CD4-positive, alpha-beta T cell treated with Interleukin-17A for 1 hour (primary cell): ENCODE data around the gene ABCD2.
"Not testable (repeated sequence)": the region's sequence is repeated elsewhere in the genome, so short reads cannot be mapped to it uniquely, and the experiment has no call there.

ENCODE experiments used
- DNase-seq: peaks from one replicate; pipeline ENCODE4 v3.0.0-alpha.2; 2020

ABCD2 gene

DNA sequence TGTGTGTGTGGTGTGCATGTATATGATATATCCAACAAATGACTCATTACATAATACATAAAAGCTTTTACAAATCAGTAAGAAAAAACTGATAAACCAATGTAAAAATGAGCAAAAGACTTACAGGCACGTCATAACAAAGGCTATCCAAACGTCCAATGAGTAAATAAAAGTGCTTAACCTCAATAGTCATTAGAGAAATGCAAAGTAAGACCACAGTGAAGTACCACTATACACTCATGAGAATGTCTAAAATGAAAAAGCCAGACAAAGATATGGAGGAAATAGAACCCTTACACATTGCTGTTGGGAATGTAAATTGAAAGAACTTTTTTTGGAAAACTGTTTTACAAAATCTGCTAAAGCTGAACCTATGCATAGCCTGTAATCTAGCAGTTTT, 7.8 kb downstream of the ABCD2 start:
- no peak for DNase-seq

DNA sequence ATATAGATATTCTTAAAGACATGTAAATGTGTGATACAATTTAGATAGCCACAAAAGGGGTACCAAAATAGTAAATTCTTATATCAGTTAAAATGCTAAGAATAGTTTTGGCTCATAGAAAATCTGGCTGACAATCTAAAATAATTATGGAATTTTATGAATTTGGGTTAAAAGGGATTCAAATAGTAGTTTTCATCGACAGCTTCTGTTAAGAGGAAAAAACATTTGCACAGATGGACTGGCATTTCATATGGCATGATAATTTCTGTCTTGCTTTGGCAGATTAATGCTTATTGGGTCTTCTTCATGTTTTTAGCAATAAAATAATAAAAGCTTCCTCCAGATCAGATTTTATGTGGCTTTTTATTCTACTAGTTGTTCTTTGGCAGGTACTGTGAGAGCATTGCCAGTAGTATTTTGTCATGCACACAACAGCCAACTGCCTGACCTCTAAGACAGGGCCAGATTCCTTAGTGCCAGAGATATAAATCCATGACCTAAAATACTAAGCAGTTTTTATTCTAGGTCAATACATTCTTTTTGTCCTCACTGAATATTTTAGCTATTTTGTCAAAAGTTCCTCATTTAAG, 9.1 kb downstream of the ABCD2 start:
- DNase-seq: no peak

DNA sequence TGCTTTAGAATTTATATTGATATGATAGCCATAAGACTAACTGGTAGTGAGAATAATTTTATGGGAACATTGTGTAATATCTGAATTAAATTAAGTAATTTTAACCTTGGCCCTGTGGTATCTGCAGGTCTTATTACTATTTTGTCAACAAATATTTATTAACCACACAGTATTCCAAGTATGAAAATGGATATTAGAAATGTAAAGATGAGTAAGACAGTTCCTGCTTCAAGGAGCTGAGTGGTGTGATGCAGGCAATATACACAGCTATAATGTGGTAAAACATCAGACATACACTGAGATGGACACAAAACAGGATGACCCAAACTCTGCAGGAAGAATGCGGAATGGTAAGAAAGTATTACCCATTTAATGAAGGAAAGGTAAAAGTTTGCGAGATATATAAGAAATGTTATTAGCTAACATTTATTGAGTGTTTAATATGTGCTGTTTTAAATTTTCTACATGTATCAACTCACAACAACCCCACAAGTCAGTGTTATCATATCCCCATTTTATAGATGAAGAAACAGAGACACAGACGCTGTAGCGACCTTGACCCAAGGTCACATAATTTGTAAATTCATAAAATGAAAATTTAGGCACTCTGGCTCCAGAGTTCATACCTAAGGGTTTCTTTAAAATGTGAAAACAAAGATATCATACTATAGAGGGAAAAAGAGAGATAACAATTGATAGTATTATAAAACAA, 12.7 kb downstream of the ABCD2 start:
- no peak for DNase-seq

DNA sequence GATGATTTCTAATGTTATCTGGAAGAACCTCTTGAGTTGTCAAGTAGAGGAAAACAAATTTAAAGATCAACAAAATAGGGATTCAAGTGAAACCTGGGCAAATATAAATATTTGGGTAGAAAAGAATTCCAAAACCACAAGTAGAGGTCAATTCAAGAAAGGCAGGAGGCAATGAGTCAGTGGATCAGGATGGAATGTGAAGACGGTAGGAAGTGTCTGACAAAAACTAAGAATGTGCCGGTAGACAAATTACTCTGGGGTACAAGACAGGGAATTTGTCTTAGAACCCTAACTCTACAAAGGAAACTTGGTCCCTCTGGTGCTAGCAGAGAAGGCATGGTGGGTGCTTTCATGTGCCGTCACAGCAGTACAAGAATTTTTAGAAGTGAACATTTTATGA, 13.6 kb downstream of the ABCD2 start:
- DNase-seq: no peak

DNA sequence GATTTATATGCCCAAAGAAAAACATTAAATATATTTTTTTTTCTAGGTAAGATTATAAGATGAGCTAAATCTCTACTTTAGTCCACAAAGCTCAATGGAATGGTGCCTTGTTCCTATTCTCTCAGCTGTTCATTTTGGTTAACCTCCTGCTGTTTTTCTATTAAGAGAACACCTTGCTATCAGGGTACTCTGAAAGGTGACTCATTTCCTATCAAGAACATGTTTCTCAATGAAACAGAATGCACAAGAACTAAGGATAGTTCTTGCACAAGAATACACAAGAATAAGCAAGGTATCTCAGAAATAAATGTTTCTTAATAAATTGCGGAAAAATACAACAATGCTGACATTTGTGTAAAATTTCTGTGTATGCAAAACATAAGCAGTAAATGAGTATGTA, 14.1 kb downstream of the ABCD2 start:
- no peak for DNase-seq

DNA sequence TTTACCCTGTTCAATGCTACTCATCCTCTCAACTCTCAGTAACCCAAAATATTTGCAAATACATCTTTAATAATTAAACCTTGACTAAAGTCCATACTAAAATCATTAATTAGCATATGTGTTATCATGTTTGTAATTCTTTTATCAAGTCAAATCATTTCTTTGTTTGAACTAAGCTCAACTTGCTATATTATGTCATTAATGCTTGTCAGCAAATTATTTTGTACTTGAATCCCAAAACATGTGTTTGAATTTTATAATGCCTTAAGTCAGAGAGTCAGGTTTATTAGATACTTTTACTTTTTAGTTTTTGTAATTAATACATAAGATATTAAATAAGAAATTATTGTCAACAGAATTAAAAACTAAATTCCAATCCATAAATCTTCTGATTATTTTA, 16.5 kb downstream of the ABCD2 start:
- no peak for DNase-seq

DNA sequence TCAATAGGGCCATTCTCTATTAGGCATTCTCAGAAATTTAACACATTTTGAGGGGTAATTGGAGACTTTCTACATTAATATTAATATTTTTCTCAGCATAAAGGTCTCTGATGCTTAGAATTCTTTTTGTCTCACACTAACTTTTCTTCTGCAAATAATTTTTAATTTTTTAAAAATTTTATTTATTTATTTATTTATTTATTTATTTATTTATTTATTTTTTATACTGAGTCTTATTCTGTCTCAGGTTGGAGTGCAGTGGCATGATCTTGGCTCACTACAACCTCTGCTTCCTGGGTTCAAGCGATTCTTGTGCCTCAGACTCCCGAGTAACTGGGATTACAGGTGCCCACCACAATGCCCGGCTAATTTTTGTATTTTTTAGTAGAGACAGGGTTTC, 17.7 kb downstream of the ABCD2 start:
- not testable (repeated sequence) for DNase-seq

DNA sequence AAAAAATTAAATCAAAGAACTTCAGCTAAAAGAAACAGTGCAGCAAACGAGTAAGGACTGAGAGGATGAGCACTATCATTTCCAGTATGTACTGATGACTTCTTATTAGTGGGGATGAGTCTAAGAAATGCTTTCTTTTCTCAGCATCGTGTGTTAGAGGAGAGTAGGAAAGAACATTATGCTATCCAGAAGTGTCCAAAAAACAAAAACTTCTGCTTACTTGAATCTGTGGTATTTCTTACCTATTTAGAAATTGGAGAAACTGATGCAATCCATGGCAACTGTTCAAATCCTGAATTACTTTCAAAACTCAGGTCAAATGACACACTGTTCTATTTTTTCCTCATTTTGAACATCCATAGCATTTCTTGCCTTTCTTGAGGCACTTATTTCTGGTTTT, 23.7 kb downstream of the ABCD2 start:
- no peak for DNase-seq

DNA sequence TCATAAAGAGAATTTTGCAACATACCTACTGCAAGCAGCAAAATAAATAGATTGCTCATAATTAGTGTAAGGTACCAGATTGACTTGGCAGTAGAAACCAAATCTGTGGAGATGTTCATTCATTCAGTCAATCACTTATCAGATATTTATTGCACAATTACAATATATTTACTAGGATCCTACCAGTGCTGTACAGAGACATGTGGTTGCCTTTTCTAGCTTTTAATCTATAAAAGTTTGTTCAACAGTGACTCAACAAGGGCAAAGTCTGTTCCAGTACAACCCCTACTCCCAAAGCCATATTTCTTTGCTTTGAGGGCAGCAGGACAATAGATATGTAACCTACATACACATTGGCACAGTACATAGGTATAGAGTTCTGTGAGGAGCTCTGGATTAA, 27.3 kb downstream of the ABCD2 start:
- no peak for DNase-seq

DNA sequence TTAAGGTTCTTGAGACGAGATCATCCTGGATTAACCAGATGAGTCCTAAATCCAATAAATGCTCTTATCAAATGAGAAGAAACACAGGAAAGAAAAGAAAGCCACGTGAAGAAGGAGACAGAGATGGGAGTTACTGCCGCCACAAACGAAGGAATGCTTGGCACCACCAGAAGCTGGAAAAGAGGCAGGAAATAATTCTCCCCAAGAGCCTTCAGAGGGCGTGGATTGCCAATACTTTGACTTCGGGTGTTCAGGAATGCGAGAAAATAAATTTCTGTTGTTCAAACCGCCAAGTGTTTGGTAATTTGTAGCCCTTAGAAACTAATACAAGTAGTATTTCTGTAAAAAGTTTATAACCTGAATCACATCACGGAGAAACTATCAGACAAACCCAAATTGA, 31.3 kb downstream of the ABCD2 start:
- no peak for DNase-seq

DNA sequence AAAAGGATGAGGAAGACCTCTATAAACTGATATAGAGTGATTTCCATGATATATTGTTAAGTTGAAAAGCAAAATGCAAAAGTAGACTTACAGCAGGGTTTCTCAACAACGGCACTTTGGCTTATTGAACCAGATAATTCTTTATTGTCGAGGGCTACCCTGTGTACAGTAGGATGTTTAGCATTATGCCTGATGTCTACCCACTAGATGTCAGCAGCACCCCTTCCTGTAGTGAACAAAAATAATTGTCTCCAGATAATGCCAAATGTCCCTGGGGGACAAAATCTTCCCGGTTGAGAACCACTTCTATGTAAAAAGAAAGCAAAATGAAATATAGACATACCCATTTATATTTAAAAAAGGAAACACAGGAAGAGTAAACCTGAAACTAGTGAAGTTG, 32.4 kb downstream of the ABCD2 start:
- DNase-seq: peak; percentile 63

DNA sequence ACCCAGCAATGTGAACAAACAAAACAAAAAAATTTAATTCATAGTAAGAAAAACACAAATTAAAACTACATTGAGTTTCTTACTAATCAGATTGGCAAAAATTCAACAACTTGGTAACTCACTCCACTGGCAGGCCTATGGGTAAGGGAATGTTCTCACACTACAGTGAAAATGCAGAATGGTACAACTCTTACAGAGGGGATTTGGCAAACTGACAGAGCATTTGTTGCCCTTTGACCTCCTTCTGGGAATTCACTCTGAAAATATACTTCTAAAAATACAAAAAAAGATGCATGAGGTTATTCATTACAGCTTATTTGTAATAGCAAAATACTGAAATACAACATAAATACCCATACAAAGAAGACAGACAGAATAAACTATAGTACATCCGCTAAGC, 32.8 kb downstream of the ABCD2 start:
- DNase-seq: no peak

DNA sequence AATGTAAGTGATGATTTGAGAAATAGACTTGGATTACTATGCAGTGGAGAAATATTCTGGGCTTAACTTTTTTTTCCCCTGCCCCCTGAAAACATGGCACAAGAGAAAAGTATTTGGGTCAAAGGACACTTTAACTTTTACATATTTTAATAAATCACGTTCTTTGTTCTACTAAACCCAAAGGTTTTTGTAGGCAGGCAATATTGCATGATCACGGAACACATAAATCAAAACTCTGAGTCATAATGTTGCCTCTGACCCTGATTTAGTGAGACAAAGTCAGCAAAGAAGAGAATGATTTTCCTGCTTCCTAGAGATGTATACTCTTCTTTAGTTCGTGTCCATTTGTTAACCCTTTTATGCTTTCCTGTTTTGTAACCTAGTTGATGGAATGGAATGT, 38.0 kb downstream of the ABCD2 start:
- DNase-seq: no peak

DNA sequence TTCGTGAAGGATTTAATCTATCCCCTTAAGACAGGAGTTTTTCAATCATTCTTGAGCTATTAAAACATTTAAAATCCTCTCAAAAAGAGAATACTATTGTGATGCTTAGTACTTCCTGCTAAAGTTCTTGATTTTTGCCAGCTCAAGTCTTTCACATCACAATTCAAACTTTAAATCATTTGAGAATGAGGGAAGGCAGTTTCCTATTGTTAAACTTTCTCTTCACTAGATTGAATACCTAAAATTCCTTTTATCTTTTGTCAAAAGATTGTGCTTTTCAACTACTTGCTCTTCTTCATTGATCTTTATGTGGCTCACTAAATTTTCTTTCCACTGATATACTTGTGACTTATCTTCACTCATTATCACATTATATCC, 44.1 kb downstream of the ABCD2 start:
- DNase-seq: no peak

DNA sequence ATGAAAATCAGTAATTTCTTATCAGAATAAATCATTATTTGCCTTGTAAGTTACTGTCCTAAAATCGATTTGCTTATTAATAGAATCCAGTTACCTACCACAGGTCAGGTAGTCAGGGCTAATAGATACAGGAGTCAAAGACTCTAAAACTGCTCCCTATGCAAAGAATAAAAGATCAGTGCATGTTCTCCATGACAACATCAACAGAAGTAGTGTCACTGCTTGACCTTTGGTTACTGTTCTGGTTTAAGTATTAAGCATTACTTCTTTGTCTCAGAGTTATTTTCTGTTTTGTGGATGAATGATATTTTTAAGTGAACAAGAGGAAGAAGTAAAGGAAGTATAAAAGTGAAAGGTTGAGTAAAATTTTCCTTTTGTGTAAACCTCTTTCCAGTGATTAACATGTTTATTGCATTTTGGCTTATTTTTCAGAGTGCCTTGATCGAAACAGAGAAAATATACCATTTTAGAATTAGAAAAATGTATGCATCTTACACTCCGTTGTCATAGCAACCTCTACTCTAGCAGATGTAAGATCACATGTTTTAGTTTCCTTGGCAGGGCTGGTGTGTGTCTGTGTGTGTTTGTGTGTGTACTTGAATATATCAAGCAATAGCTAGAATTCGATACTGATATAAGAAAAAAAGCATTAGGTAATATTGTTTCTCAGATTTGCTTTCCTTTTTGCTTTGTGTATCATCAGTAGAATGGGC, 44.7 kb downstream of the ABCD2 start:
- no peak for DNase-seq

DNA sequence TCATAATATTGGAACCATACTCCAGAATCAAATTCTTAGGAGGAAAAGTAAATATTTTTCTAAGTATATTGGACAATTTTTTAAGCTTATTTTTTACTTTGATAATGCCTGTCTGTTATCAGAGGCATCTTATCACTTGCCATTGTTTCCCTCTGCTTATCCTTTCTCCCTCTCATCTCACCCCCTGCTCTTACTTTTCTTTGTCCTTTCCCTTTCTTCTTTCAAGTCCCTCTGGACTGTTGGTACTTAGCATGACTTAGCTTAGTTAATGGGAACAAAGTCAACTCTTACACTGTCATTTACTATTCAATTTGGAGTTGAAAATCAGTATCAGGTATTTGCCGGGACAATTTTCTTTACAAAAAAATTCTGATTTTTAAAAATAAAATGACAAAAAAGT, 45.2 kb downstream of the ABCD2 start:
- DNase-seq: no peak

DNA sequence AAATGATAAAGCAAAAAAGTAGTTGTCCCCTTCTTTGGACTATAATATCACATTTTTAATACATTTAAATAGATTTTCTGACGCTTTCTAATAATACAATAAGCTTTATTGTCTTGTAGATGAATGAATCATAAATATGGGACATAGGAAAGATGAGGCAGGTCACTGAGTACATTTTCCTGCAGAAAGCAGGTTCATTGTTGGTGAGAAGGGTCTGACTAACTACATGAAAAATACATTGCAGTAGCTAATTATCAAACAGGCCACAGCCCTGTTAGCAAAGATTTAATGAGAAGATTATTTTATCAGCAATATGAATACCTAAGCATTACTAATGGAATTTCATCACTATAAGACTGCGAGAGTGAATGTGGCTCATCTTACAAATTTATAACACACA, 45.6 kb downstream of the ABCD2 start:
- DNase-seq: no peak

DNA sequence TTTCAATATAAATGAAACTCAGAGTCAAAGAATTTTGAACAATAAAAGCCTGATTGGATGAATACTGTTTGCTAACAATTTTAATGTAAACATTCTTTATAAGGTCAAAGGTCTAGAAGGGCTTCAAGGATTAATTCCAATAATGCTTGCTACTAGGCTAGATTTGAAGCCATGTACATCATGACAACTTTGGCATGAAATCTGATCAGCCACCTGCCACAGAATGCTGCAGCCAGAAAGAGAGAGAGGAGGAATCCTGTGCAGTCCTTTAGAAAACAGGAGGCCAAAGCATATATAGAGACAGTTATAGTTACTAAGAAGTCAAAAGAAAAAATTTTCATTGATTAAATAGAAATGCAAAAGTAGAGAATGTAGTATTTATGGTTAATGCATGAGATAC, 47.1 kb downstream of the ABCD2 start:
- no peak for DNase-seq

DNA sequence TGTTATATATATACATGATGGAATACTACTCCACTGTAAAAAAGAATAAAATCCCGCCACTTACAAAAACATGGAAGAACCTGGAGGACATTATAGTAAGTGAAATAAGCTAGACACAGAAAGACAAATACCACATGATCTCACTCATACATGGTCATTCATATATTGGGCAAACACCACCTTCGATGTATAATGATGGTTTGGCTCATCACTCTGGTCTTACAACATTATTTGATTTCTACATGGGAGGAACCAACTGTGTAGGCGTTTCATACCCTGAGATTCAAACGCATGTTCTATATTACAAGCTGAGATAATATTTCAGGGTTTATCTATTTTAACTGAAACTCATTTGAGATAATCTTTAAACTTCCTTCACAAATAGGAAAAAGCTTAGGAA, 48.3 kb downstream of the ABCD2 start:
- DNase-seq: no peak

DNA sequence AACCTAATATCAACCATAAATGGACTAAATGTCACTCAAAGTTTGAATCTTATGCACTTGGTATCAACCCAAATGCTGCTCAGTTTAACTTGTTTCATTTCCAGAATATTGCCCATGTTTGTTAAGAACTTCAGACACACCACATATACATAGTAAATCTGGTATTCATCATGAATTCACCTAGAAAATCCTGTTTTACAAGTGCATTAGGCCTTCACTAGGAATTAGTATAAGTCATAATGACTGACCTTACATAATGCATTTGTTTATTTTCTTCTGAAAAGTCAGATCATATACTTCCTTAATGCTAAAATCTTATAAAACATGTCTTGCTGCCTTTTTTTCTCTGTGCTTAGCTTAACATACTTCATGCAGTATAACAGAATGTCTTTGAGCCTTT, 66.1 kb downstream of the ABCD2 start:
- no peak for DNase-seq

DNA sequence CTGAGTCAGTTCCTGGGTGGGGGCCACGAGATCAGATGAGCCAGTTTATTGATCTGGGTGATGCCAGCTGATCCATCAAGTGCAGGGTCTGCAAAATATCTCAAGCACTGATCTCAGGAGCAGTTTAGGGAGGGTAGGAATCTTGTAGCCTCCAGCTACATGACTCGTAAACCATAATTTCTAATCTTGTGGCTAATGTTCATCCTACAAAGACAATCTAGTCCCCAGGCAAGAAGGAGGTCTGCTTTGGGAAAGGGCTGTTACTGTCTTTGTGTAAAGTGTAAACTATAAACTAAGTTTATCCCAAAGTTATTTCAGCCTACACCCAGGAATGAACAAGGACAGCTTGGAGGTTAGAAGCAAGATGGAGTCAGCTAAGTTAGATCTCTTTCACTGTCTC, 75.4 kb downstream of the ABCD2 start:
- not testable (repeated sequence) for DNase-seq

DNA sequence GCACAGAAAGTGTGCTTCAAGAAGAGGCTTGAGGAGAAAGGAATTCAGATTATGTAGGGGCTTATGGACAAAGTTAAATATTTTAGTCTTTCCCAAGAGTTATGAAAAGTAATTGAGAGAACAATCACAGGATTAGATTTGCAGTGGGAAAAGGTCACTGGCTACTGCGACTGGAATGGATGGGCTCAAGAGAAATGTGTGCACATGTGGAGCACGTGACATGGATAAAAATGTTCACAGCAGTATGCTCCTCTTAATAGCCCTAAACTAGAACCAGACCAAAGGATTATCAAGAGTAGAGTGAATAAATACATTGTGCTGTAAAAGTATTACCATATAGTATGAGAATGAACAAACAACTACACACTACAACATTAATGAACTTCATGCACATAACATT, 78.1 kb downstream of the ABCD2 start:
- DNase-seq: no peak

DNA sequence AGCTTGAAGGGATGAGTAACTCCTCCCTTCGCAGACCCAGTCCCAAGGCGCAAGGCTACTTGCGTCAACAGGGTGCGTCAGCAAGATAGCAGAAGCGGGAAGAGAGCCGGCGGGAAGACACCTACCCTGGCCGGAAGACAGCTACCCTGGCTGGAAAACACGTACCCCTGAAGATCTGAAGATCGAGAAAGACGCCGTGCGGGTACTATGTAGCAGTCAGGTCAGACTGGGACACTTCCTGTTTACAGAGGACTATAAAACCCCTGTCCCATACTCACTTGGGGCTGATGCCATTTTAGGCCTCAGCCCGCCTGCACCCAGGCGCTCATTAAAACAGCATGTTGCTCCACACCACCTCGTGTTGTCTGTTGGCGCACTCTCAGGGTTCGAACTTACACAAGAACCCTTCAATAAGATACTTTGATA, 80.9 kb downstream of the ABCD2 start:
- DNase-seq: no peak

DNA sequence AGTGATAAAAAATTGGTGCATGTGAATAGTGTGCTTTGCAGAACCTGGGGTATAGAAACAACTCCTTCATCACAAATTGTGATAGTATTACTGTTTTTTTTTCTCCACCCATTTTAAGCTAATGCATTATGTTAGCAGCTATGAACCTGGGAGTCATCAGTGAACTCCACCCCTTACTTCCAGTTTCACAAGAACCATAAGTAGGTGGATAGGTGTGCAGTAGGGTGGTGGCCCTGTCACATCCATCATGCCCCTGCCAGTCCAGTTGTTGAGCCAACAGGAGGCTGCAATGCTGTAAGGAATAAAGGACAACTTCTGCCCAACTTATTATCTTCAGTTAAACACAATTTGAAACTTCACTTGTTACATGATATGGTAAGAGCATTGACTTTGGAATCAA, 85.7 kb downstream of the ABCD2 start:
- DNase-seq: no peak

DNA sequence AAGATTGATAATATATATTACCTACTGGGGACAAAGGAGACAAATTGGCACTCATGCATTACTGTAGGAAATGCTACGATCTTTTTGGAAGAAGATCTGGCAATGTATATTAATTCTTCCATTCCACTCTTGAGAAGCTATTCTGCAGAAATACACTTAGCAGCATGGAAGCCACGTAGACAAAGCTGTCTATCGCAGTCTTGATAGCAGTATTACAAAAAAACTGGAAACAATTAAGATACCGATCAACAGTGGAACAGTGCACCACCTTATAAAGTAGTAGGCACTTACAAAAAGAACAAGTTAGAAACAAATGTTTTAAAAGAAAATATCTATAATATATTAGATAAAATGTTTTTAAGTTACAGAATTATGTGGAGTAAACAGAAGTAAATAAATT, 87.2 kb downstream of the ABCD2 start:
- no peak for DNase-seq
